HepG2 (cell line): ENCODE results near the gene GOLT1A. TPM values are rescaled to one million over a fixed set of nuclear protein-coding genes. Genes with fewer than 3 reads are reported as not detected.

Experiments
- ATAC-seq: fragments of 200-7000 bp; cut with Tn5 transposase; 3 replicates; pipeline ENCODE4 v1.9.1; 2020; ENCODE audit warnings: mild to moderate bottlenecking, moderate library complexity
- BruUV-seq: library from RNA; stranded (reverse); fragments of 400-500 nt; replicated peaks from 2 replicates; lab custom pipeline; 2021; lab: Mats Ljungman, UMichigan
- CTCF ChIA-PET: fragments of 300-600 bp; formaldehyde crosslinking; extraction: SDS; loops from one replicate; lab custom pipeline; 2021; ENCODE audit warnings: low total read pairs, inconsistent platforms, low intra/inter-chr PET ratio; lab: Yijun Ruan, JAX
- POLR2A ChIA-PET: fragments of 350-600 bp; sonication (Branson Sonifier 250); formaldehyde crosslinking; loops from one replicate; lab custom pipeline; 2020; ENCODE audit warnings: antibody characterized with exemption, inconsistent platforms; lab: Yijun Ruan, JAX
- DNase-seq: peaks from one replicate; pipeline ENCODE4 v3.0.0-alpha.2; 2015; ENCODE audit warnings: low spot score
- FAIRE-seq: peaks from 3 replicates; lab custom pipeline; 2011; peaks lifted over from hg19 to GRCh38; lab: Jason Lieb, UNC
- H2AFZ ChIP-seq: one replicate; pipeline ENCODE4 v1.6.1; 2011; ENCODE audit warnings: low read length, inconsistent platforms
- H3K27ac ChIP-seq: fragments of 300-600 bp; 3 replicates; pipeline ENCODE4 v1.8.0; 2011; ENCODE audit warnings: mixed run types, mild to moderate bottlenecking, mixed read lengths, low read length, inconsistent platforms; ENCODE audit not compliant: insufficient read depth; ENCODE audit errors: extremely low read length
- H3K27me3 ChIP-seq, 2 experiments: fragments of 200-600 bp in 1 of 2; 2 replicates in 1 of 2; 3 replicates in 1 of 2; pipeline versions ENCODE4 v1.6.0 to v1.8.0; 2011; ENCODE audit warnings: low read length in 2 of 2, mild to moderate bottlenecking in 2 of 2, moderate library complexity in 2 of 2, inconsistent platforms in 1 of 2; ENCODE audit not compliant: insufficient read depth in 2 of 2, control insufficient read depth in 1 of 2
- H3K36me3 ChIP-seq, 2 experiments: fragments of 200-600 bp in 1 of 2; replicated peaks in 1 of 2; 2 replicates in 1 of 2; 3 replicates in 1 of 2; pipeline versions ENCODE4 v1.5.1 to v1.8.0; 2011; ENCODE audit warnings: low read length in 2 of 2, inconsistent platforms in 1 of 2; ENCODE audit not compliant: insufficient read depth in 2 of 2, control insufficient read depth in 1 of 2
- H3K4me1 ChIP-seq: 2 replicates; pipeline ENCODE4 v1.5.1; 2012; ENCODE audit warnings: low read length, inconsistent platforms; ENCODE audit not compliant: insufficient read depth
- H3K4me2 ChIP-seq: 2 replicates; pipeline ENCODE4 v1.6.0; 2011; ENCODE audit warnings: low read depth, low read length, inconsistent platforms
- H3K4me3 ChIP-seq, 3 experiments: fragments of 200-600 bp in 1 of 3; sonication (generic), shearing (Covaris generic) in 1 of 3; replicated peaks in 1 of 3; 2 replicates each; pipeline ENCODE4 v1.5.1; 2011 to 2016; ENCODE audit warnings: low read length in 3 of 3, inconsistent platforms in 2 of 3, low read depth in 2 of 3, mild to moderate bottlenecking in 2 of 3, control low read depth in 1 of 3, mixed read lengths in 1 of 3; ENCODE audit not compliant: insufficient read depth in 1 of 3
- H3K79me2 ChIP-seq: one replicate; pipeline ENCODE4 v1.6.1; 2011; ENCODE audit warnings: low read length, inconsistent platforms; ENCODE audit not compliant: insufficient read depth
- H3K9ac ChIP-seq: 2 replicates; pipeline ENCODE4 v1.6.0; 2011; ENCODE audit warnings: mild to moderate bottlenecking, low read depth, low read length, inconsistent platforms; ENCODE audit not compliant: insufficient read depth
- H3K9me3 ChIP-seq: 2 replicates; pipeline ENCODE4 v1.5.1; 2012; ENCODE audit warnings: mild to moderate bottlenecking, low read length
- H4K20me1 ChIP-seq: 2 replicates; pipeline ENCODE4 v1.6.0; 2011; ENCODE audit warnings: inconsistent platforms, mild to moderate bottlenecking, low read length, moderate library complexity; ENCODE audit not compliant: insufficient read depth
- EEA1 ChIP-seq: sonication (generic); formaldehyde crosslinking; IDR thresholded peaks from 2 replicates; pipeline ENCODE4 v1.5.1; 2020; ENCODE audit warnings: mild to moderate bottlenecking, missing genetic modification reagents, borderline replicate concordance
- MBNL3 ChIP-seq: fragments of 250-450 bp; sonication (Bioruptor Pico); conservative IDR thresholded peaks from 2 replicates; pipeline ENCODE4 v1.8.0; 2022; ENCODE audit warnings: mild to moderate bottlenecking, inconsistent platforms
- NFIC ChIP-seq: IDR thresholded peaks from 2 replicates; pipeline ENCODE4 v1.6.1; 2012; ENCODE audit warnings: mild to moderate bottlenecking, low read length, inconsistent platforms
- SOX13 ChIP-seq, 3 experiments: fragments of 450-650 bp in 1 of 3; sonication (generic) in 1 of 3; formaldehyde crosslinking in 1 of 3; IDR thresholded peaks in 2 of 3; conservative IDR thresholded peaks in 1 of 3; 2 replicates each; pipeline versions ENCODE4 v1.5.0 to v1.6.1; 2016 to 2020; ENCODE audit warnings: antibody characterized with exemption in 1 of 3, mild to moderate bottlenecking in 1 of 3, missing compliant biosample characterization in 1 of 3, missing genetic modification reagents in 1 of 3, moderate library complexity in 1 of 3
- SP4 ChIP-seq: sonication (generic); formaldehyde crosslinking; IDR thresholded peaks from 2 replicates; pipeline ENCODE4 v1.8.1; 2023; ENCODE audit warnings: mild to moderate bottlenecking, missing genetic modification reagents
- TOE1 ChIP-seq: sonication (generic); formaldehyde crosslinking; IDR thresholded peaks from 2 replicates; pipeline ENCODE4 v1.4.0; 2020; ENCODE audit warnings: mild to moderate bottlenecking, missing genetic modification reagents
- YEATS2 ChIP-seq: sonication (generic); formaldehyde crosslinking; IDR thresholded peaks from 2 replicates; pipeline ENCODE4 v1.4.0; 2020; ENCODE audit warnings: missing genetic modification reagents, borderline replicate concordance
- ZNF329 ChIP-seq: sonication (generic); formaldehyde crosslinking; IDR thresholded peaks from 2 replicates; pipeline ENCODE4 v1.9.0; 2021; ENCODE audit warnings: low read depth, mild to moderate bottlenecking, missing genetic modification reagents
- ZNF343 ChIP-seq: sonication (generic); formaldehyde crosslinking; IDR thresholded peaks from 2 replicates; pipeline ENCODE4 v1.4.0; 2020; ENCODE audit warnings: mild to moderate bottlenecking, missing genetic modification reagents
- ZNF441 ChIP-seq: sonication (generic); formaldehyde crosslinking; IDR thresholded peaks from 2 replicates; pipeline ENCODE4 v1.7.0; 2021; ENCODE audit warnings: missing genetic modification reagents, borderline replicate concordance
- ZNF766 ChIP-seq: sonication (generic); formaldehyde crosslinking; IDR thresholded peaks from 2 replicates; pipeline ENCODE4 v1.5.0; 2020; ENCODE audit warnings: missing genetic modification reagents, borderline replicate concordance
- WGBS: methylation state at CpG from one replicate; pipeline ENCODE4 v1.1.6; 2017; ENCODE audit warnings: low lambda C conversion rate; 5-methylcytosine and 5-hydroxymethylcytosine counted together
- in situ Hi-C: cut with HindIII; loops from 2 replicates; pipeline ENCODE4 v1.10.0; 2017; ENCODE audit warnings: low pct_unique_long_range_greater_than_20kb; ENCODE audit not compliant: extremely low pct_ligation_motif_present
- intact Hi-C: fragments of 100-400 bp; cut with micrococcal nuclease; formaldehyde crosslinking; loops from one replicate; pipeline ENCODE4 v1.10.0; 2022; ENCODE audit not compliant: unreplicated experiment
- polyA plus RNA-seq, 8 experiments: library from polyadenylated mRNA; depleted of rRNA in 3 of 8; stranded (reverse) in 7 of 8; unstranded in 1 of 8; fragments of >200 nt; fragmentation: Illumina TruSeq in 4 of 8; extraction: Trizol in 4 of 8; gene quantifications; 2 replicates each; pipeline versions ENCODE4 v1.2.1 to v1.2.3, GENCODE V29; 2011 to 2016; ENCODE audit warnings: low read depth in 4 of 8, missing spikeins in 1 of 8, mixed read lengths in 1 of 8; ENCODE audit not compliant: insufficient read depth in 1 of 8
- total RNA-seq, 5 experiments: library from RNA; depleted of rRNA; stranded (reverse); fragments of >200 nt; fragmentation: Illumina TruSeq; extraction: Trizol; gene quantifications; 2 replicates each; pipeline ENCODE4 v1.2.3, GENCODE V29; 2016; ENCODE audit warnings: low read depth in 1 of 5
- TF ChIP-seq, protein P1 (sequence below): sonication (generic); formaldehyde crosslinking; IDR thresholded peaks from 2 replicates; pipeline ENCODE4 v1.9.0; 2021; ENCODE audit warnings: missing genetic modification reagents, mild to moderate bottlenecking, borderline replicate concordance
- TF ChIP-seq, protein P2 (sequence below): sonication (generic); formaldehyde crosslinking; IDR thresholded peaks from 2 replicates; pipeline ENCODE4 v1.9.0; 2022; ENCODE audit warnings: missing genetic modification reagents, mild to moderate bottlenecking, borderline replicate concordance

Gene GOLT1A
- total and polyA plus RNA-seq, 2 of the 13 experiments (the other 11 are each of a cell fraction or from before 2014, with no cell fraction given) = 25.8 to 28.0 TPM

DNA sequence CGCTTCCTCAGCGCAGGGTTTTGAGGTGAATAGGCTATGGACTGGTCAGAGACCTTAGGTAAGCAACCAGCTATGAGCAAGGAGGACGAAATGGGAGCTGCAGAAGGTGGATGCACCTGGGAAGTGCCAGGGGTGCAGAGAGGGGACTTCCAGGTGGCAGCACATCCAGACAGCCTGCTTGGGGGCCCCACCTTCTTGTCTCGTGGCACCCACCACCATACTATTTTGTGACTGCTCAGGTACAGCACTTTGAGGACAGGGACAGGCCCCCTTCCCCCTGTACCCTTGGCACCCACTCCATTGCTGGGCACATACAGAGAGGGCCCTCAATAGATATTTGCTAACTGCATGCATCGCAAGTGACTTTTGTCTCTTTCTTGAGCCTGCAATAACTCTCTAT is 16.7 kb downstream of the GOLT1A start:
- H4K20me1 ChIP-seq = no peaks in the 10 kb centered on the region
- H3K27me3 ChIP-seq = peaks cover 0 to 15% of the 10 kb centered on the region in 2 experiments; a peak in 2 of 5 replicates
- no TSS peak for BruUV-seq
- H3K27ac ChIP-seq = no peak overlapping the region
- H3K4me3 ChIP-seq = no peak overlapping the region
- H3K36me3 ChIP-seq = no peaks in the 10 kb centered on the region
- no peak for FAIRE-seq
- no peaks in the 10 kb centered on the region for H3K9me3 ChIP-seq
- H3K4me2 ChIP-seq = no peak overlapping the region
- ChIA-PET CTCF (no interaction called here), POLR2A (interaction anchor here (1.3 kb wide), 1 partner anchor 17 kb away, joined by 3 read pairs; the partner anchor contains the start of gene GOLT1A)
- 93% methylated on average over 4 of the region's 5 CpGs for WGBS
- TF ChIP-seq MBNL3 (CRISPR knock-in tag) (no peak), ZNF766 (CRISPR knock-in tag) (no peak), SOX13 (IDR thresholded peaks at IDR 0.05) (no peak), SOX13 (CRISPR knock-in tag; conservative IDR thresholded peaks at IDR 0.05 in 1 of 2, IDR thresholded peaks at IDR 0.05 in 1 of 2) (no peak), NFIC (no peak), YEATS2 (CRISPR knock-in tag) (no peak), EEA1 (CRISPR knock-in tag) (no peak), ZNF329 (CRISPR knock-in tag) (no peak), ZNF343 (no peak), TOE1 (CRISPR knock-in tag) (no peak), SP4 (no peak), ZNF441 (CRISPR knock-in tag) (no peak)
- TF ChIP-seq, protein P1, sequence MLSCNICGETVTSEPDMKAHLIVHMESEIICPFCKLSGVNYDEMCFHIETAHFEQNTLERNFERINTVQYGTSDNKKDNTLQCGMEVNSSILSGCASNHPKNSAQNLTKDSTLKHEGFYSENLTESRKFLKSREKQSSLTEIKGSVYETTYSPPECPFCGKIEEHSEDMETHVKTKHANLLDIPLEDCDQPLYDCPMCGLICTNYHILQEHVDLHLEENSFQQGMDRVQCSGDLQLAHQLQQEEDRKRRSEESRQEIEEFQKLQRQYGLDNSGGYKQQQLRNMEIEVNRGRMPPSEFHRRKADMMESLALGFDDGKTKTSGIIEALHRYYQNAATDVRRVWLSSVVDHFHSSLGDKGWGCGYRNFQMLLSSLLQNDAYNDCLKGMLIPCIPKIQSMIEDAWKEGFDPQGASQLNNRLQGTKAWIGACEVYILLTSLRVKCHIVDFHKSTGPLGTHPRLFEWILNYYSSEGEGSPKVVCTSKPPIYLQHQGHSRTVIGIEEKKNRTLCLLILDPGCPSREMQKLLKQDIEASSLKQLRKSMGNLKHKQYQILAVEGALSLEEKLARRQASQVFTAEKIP (CRISPR knock-in tag) = no peak
- TF ChIP-seq, protein P2, sequence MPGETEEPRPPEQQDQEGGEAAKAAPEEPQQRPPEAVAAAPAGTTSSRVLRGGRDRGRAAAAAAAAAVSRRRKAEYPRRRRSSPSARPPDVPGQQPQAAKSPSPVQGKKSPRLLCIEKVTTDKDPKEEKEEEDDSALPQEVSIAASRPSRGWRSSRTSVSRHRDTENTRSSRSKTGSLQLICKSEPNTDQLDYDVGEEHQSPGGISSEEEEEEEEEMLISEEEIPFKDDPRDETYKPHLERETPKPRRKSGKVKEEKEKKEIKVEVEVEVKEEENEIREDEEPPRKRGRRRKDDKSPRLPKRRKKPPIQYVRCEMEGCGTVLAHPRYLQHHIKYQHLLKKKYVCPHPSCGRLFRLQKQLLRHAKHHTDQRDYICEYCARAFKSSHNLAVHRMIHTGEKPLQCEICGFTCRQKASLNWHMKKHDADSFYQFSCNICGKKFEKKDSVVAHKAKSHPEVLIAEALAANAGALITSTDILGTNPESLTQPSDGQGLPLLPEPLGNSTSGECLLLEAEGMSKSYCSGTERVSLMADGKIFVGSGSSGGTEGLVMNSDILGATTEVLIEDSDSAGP (CRISPR knock-in tag) = no peak
- in situ Hi-C loops = no loop called here
- ATAC-seq = no peak
- no peak for DNase-seq
- H2AFZ ChIP-seq = no peak overlapping the region
- no peaks in the 10 kb centered on the region for H3K79me2 ChIP-seq
- intact Hi-C loops = no loop called here
- H3K9ac ChIP-seq = no peak overlapping the region
- H3K4me1 ChIP-seq = 0 out of 2 replicates have a peak, but pooled peaks cover 4% of the 10 kb centered on the region
